Thyroid gland (tissue), 4 donors: ENCODE data around the gene MEI1. TPM values are rescaled to one million over a fixed set of nuclear protein-coding genes. Genes with fewer than 3 reads are reported as not detected.

Experiments
- DNase-seq, 2 donors: peaks; one replicate each; pipeline ENCODE4 v3.0.0-alpha.2; 2019
- H3K27ac ChIP-seq, 3 donors: fragments of 200-600 bp; sonication (generic); 1 replicate in 2 of 3; 2 replicates in 1 of 3; pipeline ENCODE4 v1.5.1; 2016 to 2019; ENCODE audit warnings: mild to moderate bottlenecking in 1 of 3, moderate library complexity in 1 of 3
- H3K27me3 ChIP-seq: fragments of 200-600 bp; sonication (generic); one replicate; pipeline ENCODE4 v1.5.1; 2019
- H3K36me3 ChIP-seq, 2 donors: fragments of 200-600 bp; sonication (generic); one replicate each; pipeline ENCODE4 v1.5.1; 2016 to 2019
- H3K4me1 ChIP-seq, 2 donors: fragments of 200-600 bp; sonication (generic); one replicate each; pipeline ENCODE4 v1.5.1; 2017 to 2019
- H3K4me3 ChIP-seq, 3 donors: fragments of 200-600 bp; sonication (generic); replicated peaks in 1 of 3; 1 replicate in 2 of 3; 2 replicates in 1 of 3; pipeline ENCODE4 v1.5.1; 2016; ENCODE audit warnings: mild to moderate bottlenecking in 1 of 3
- H3K9me3 ChIP-seq: fragments of 200-600 bp; sonication (generic); one replicate; pipeline ENCODE4 v1.5.1; 2017
- POLR2A ChIP-seq, 2 donors: fragments of 450-650 bp; IDR thresholded peaks; one replicate each; pipeline ENCODE4 v1.6.1; 2017; ENCODE audit warnings: antibody characterized with exemption in 2 of 2, mild to moderate bottlenecking in 2 of 2, moderate library complexity in 1 of 2
- WGBS, 2 donors: methylation state at CpG; one replicate each; pipeline ENCODE4 v1.1.5; 2017; 5-methylcytosine and 5-hydroxymethylcytosine counted together
- intact Hi-C: fragments of 100-400 bp; cut with DNase I; formaldehyde crosslinking; loops from one replicate; pipeline ENCODE4 v1.15.1; 2023
- total RNA-seq, 4 donors: library from RNA; depleted of rRNA; stranded (reverse); fragments of >200 nt; gene quantifications; one replicate each; pipeline ENCODE4 v1.2.3, GENCODE V29; 2016
- TF ChIP-seq, protein P1 (sequence below), 6 experiments: fragments of 200-600 bp in 3 of 6; fragments of 450-650 bp in 3 of 6; sonication (generic) in 3 of 6; IDR thresholded peaks; one replicate each; pipeline ENCODE4 v1.5.1; 2016 to 2019; ENCODE audit warnings: antibody characterized with exemption in 6 of 6, mild to moderate bottlenecking in 2 of 6, inconsistent platforms in 1 of 6, moderate library complexity in 1 of 6

The MEI1 gene
- total RNA-seq, 4 donors from 2014 or later, result 0.25 to 5.2 (median 1.4) TPM

DNA sequence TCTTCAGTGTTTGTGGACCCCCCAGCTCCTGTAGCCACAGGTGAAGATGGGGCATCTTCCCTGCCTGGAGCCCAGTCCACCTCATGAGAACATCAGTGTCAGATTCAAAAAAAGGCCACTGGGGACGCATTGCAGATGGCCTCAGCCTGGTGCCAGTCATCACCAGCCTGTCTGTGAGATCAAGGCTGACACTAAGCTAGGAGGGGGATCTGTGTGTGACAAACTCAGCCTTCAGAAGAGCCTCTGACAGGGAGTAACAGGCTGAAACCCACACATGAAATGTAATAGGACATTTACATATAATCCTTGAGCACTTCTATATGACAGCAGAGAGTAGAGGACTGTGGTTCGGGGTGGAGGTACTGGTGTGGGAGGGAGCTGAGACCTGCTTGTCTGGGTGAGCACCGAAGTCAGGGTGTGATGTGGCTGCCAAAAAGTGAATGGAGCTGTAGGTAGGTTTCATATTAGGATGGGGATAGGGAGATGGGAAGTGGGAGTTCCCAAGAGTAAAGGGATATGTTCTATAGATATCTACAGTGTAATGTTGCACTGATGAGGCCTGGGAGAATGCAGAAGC lies 80.7 kb downstream of the MEI1 start:
- TF ChIP-seq POLR2A (IDR thresholded peaks at IDR 0.05), result no peak
- TF ChIP-seq, protein P1, sequence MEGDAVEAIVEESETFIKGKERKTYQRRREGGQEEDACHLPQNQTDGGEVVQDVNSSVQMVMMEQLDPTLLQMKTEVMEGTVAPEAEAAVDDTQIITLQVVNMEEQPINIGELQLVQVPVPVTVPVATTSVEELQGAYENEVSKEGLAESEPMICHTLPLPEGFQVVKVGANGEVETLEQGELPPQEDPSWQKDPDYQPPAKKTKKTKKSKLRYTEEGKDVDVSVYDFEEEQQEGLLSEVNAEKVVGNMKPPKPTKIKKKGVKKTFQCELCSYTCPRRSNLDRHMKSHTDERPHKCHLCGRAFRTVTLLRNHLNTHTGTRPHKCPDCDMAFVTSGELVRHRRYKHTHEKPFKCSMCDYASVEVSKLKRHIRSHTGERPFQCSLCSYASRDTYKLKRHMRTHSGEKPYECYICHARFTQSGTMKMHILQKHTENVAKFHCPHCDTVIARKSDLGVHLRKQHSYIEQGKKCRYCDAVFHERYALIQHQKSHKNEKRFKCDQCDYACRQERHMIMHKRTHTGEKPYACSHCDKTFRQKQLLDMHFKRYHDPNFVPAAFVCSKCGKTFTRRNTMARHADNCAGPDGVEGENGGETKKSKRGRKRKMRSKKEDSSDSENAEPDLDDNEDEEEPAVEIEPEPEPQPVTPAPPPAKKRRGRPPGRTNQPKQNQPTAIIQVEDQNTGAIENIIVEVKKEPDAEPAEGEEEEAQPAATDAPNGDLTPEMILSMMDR (IDR thresholded peaks at IDR 0.05), result no peak
- DNase-seq, result no peak
- Histone ChIP-seq H3K4me1 (no peaks in the 10 kb centered on the region), H3K27me3 (no peaks in the 10 kb centered on the region), H3K9me3 (no peaks in the 10 kb centered on the region), H3K27ac (no peak overlapping the region), H3K4me3 (no peak overlapping the region), H3K36me3 (no peaks in the 10 kb centered on the region)
- intact Hi-C loops, result no loop called here
- WGBS, 2 donors, result 56 to 60% methylated on average over 3 of the region's 3 CpGs

DNA sequence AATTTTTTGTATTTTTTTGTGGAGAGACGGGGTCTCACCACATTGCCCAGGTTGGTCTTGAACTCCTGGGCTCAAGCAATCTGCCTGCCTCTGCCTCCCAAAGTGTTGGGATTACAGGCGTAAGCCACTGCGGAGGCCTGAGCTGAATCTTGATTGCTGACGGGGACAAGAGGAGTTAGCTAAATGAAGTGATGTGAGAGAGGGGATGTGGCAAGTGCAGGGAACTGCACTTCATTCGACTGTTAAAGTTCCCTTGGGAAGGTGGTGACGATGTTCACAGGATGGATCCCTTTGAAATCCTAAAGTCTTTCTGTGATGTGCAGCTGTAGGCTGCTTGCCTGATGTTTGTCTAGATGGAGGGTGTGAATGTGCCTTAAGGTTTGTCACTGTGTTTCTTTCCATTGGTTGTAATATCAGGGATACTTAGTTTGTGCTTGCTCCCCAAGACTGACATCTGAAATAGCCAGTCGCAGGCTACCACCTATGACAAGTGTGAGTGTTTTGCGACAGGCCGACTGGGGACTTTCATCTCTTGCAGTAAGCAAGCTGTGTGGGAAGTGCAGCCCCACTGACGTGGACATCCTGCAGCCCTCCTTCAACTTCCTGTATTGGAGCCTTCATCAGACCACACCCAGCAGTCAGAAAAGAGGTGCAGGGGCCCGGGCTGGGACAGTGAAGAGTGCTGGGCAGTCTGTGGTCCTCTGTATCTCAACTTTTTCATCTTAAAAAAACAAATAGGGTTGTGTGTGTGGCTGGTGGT lies 81.6 kb downstream of the MEI1 start:
- H3K36me3 ChIP-seq, result no peaks in the 10 kb centered on the region
- H3K27me3 ChIP-seq, result no peaks in the 10 kb centered on the region
- peak; percentile 29 to 43 for DNase-seq
- no peaks in the 10 kb centered on the region for H3K4me1 ChIP-seq
- TF ChIP-seq, protein P1 (IDR thresholded peaks at IDR 0.05), result no peak
- peak in 1 of 2 donors; percentile 27 for TF ChIP-seq POLR2A (IDR thresholded peaks at IDR 0.05)
- H3K9me3 ChIP-seq, result no peaks in the 10 kb centered on the region
- no peak overlapping the region for H3K4me3 ChIP-seq
- no peak overlapping the region for H3K27ac ChIP-seq
- intact Hi-C loops, result no loop called here
- 58 to 60% methylated on average over 11 of the region's 11 CpGs for WGBS, 2 donors

DNA sequence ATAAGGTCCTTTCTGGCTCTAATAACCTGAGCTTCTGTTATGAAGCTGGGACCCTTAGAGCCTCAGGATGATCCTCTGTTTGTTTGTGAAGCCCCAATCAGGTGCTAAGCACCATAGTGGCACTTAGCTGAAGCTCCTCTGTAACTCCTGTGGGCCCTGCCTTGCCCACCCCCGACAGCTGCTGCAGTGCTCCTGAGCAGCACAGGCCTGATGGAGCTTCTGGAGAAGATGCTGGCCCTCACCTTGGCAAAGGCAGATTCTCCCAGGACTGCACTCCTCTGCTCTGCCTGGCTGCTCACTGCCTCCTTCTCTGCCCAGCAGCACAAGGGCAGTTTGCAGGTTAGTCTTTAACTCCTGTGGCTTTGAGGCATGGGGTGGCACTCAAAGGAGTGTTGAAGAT lies 82.2 kb downstream of the MEI1 start:
- no peak for DNase-seq
- intact Hi-C loops, result no loop called here
- 33 to 50% methylated on average over 1 of the region's 1 CpG for WGBS, 2 donors
- Histone ChIP-seq H3K4me3 (no peak overlapping the region), H3K4me1 (no peaks in the 10 kb centered on the region), H3K36me3 (no peaks in the 10 kb centered on the region), H3K9me3 (no peaks in the 10 kb centered on the region), H3K27me3 (no peaks in the 10 kb centered on the region), H3K27ac (no peak overlapping the region)
- TF ChIP-seq, protein P1 (IDR thresholded peaks at IDR 0.05), result no peak

DNA sequence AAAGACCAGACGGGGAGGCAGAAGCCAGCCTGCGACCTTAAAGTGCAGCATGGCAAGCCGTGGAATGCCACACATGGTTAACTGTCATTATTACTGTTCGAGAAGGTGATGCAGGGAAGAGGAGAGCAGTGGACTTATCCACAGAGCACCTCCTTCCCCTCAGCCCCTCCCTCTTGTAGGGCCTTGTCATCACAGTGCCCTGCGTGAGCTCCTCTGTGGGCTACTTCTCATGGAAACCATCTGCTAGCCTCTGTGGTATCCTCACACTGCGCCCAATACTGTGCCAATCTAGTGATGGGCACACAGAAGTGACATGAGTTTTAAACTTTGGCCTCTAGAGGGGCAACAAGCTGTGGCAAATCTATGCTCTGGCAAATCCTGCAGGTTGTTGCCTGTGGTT lies 83.0 kb downstream of the MEI1 start:
- Histone ChIP-seq H3K4me3 (no peak overlapping the region), H3K9me3 (no peaks in the 10 kb centered on the region), H3K4me1 (no peaks in the 10 kb centered on the region), H3K27me3 (no peaks in the 10 kb centered on the region), H3K36me3 (no peaks in the 10 kb centered on the region), H3K27ac (no peak overlapping the region)
- no peak for DNase-seq
- TF ChIP-seq POLR2A (IDR thresholded peaks at IDR 0.05), result no peak
- intact Hi-C loops, result no loop called here
- 81 to 84% methylated on average over 6 of the region's 6 CpGs for WGBS, 2 donors

DNA sequence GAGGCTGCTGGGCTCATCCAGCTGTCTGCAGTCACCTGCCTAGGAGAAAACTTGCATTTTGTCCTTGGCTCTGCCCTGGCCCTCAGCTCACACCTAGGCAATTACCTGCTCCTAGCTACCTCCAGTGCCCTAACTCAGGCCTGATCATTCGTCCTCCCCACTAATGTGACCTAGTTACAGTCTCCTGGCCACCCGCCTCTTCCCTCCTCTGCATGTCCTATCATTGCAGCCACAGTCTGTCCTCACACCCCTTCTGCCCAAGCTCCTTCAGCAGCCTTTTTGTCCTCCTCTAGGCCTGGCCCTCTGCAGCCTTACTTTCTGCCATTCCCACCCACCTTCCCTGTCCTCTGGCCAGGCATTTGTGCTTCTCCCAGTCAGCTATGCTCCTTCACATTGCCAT lies 83.4 kb downstream of the MEI1 start:
- no peaks in the 10 kb centered on the region for H3K36me3 ChIP-seq
- WGBS, 2 donors, result 77 to 82% methylated on average over 2 of the region's 2 CpGs
- no peak overlapping the region for H3K4me3 ChIP-seq
- TF ChIP-seq POLR2A (IDR thresholded peaks at IDR 0.05), result no peak
- TF ChIP-seq, protein P1 (IDR thresholded peaks at IDR 0.05), result no peak
- H3K9me3 ChIP-seq, result no peaks in the 10 kb centered on the region
- no peak overlapping the region for H3K27ac ChIP-seq
- H3K4me1 ChIP-seq, result no peaks in the 10 kb centered on the region
- no peak for DNase-seq
- H3K27me3 ChIP-seq, result no peaks in the 10 kb centered on the region
- intact Hi-C loops, result no loop called here
